ENCODE data around the gene AOX1. TPM values are rescaled to one million over a fixed set of nuclear protein-coding genes. Genes with fewer than 3 reads are reported as not detected.
A peak's percentile ranks its signal among the peaks of the same experiment; 100 is the strongest.

Gene AOX1
- total and polyA plus RNA-seq, 2 of the 8 experiments (the other 6 are each of a cell fraction or from before 2014, with no cell fraction given): 5.6 to 8.3 TPM

- ChIA-PET CTCF (ENCODE audit: partially characterized antibody) (interaction anchor here (0.6 to 6.4 kb wide), 32 partner anchors 10 to 812 kb away, joined by 3 to 130 read pairs (median 4); partner anchors contain the start of gene AOX1), POLR2A (ENCODE audit: partially characterized antibody) (interaction anchor here (0.9 to 2.6 kb wide), 6 partner anchors 20 to 175 kb away, joined by 3 to 6 read pairs (median 4); partner anchors contain the start of genes CLK1, NIF3L1 and PPIL3)
- no peaks in the 10 kb centered on the region for H3K27me3 ChIP-seq (replicated peaks in 1 of 4; ENCODE audit: control insufficient read depth in 3 of 4, extremely low read depth in 1 of 4, insufficient read depth in 3 of 4, low read length in 3 of 4)
- H2AK5ac ChIP-seq (ENCODE audit: low read depth, low read length): no peak overlapping the region
- H3K9me3 ChIP-seq (ENCODE audit: insufficient read depth in 2 of 2, low read depth in 1 of 2, low read length in 1 of 2): no peaks in the 10 kb centered on the region
- H3K23ac ChIP-seq (ENCODE audit: insufficient read length): no peak overlapping the region
- no peak overlapping the region for H2BK120ac ChIP-seq (replicated peaks; ENCODE audit: low read depth, low read length)
- H3K4ac ChIP-seq (replicated peaks; ENCODE audit: insufficient read length, low read depth, low read length): peak overlapping the region; percentile 30
- FAIRE-seq (no peak), DNase-seq (ENCODE audit: low read depth in 1 of 2, low spot score in 2 of 2) (no peak)
- no peaks in the 10 kb centered on the region for H3K23me2 ChIP-seq (ENCODE audit: low read depth, low read length)
- H4K20me1 ChIP-seq (replicated peaks in 1 of 2; ENCODE audit: control insufficient read depth in 1 of 2, insufficient read depth in 2 of 2, low read length in 2 of 2): no peaks in the 10 kb centered on the region
- H4K8ac ChIP-seq (ENCODE audit: extremely low read depth, insufficient read depth, low read length): peak overlapping the region; percentile 75; the same call in 1 of the 2 replicates
- no peak overlapping the region for H3K56ac ChIP-seq (replicated peaks; ENCODE audit: insufficient read length, low read depth, low read length)
- no peaks in the 10 kb centered on the region for H3K36me3 ChIP-seq (ENCODE audit: control insufficient read depth in 2 of 4, insufficient read depth in 4 of 4, low read length in 3 of 4)
- peak overlapping the region in 1 of 2 experiments; percentile 34; a peak in 1 of 4 replicates for H3K4me2 ChIP-seq (ENCODE audit: insufficient read depth in 1 of 2, low read depth in 2 of 2, low read length in 2 of 2)
- H3K79me1 ChIP-seq (ENCODE audit: low read depth, low read length): no peaks in the 10 kb centered on the region
- peak overlapping the region; percentile 90 for H2BK12ac ChIP-seq (ENCODE audit: low read depth, low read length)
- peak overlapping the region; percentile 64 for H2AFZ ChIP-seq (ENCODE audit: low read length)
- no peak overlapping the region for H3K4me3 ChIP-seq (ENCODE audit: extremely low read depth in 1 of 4, insufficient read depth in 2 of 4, low read depth in 3 of 4, low read length in 4 of 4)
- 0 out of 2 replicates have a peak overlapping the region, but pooled peaks have one; percentile 1 for H2BK20ac ChIP-seq (ENCODE audit: low read length)
- H4K5ac ChIP-seq (ENCODE audit: insufficient read length, low read depth, low read length): peak overlapping the region; percentile 62
- no peak overlapping the region for H3K27ac ChIP-seq (ENCODE audit: low read depth, low read length)
- no peak overlapping the region for H3K9ac ChIP-seq (replicated peaks in 1 of 4; ENCODE audit: extremely low read depth in 1 of 4, low read depth in 3 of 4, low read length in 3 of 4)
- peak overlapping the region; percentile 4; the same call in 1 of the 2 replicates for H2BK5ac ChIP-seq (ENCODE audit: low read depth, low read length)
- WGBS, 2 experiments (ENCODE audit: extremely low coverage in 1 of 2, insufficient coverage in 1 of 2, insufficient read length in 1 of 2, insufficient replicate concordance in 2 of 2, low coverage in 1 of 2, low lambda C conversion rate in 2 of 2, missing lambda C conversion rate in 1 of 2): 85% methylated on average over 4 of the region's 4 CpGs; no CpG with 5 or more reads in 1 of the 2 experiments
- H3K18ac ChIP-seq (ENCODE audit: extremely low read depth, low read length): peak overlapping the region; percentile 52
- H3K4me1 ChIP-seq (replicated peaks in 1 of 4; ENCODE audit: control insufficient read depth in 3 of 4, insufficient read depth in 4 of 4, low read length in 3 of 4): peaks cover 0 to 5% (median 0%) of the 10 kb centered on the region in 4 experiments; a peak in 1 of 7 replicates
- H4K91ac ChIP-seq (replicated peaks; ENCODE audit: insufficient read length, low read length): peak overlapping the region; percentile 31
- H3K79me2 ChIP-seq (ENCODE audit: control insufficient read depth in 1 of 2, insufficient read depth in 2 of 2, low read length in 2 of 2): no peaks in the 10 kb centered on the region
- H3K14ac ChIP-seq (ENCODE audit: insufficient read length): no peak overlapping the region
- H2BK15ac ChIP-seq (ENCODE audit: low read length): peak overlapping the region; percentile 75; the same call in 1 of the 2 replicates
- TF ChIP-seq SIX5 (IDR thresholded peaks at IDR 0.05; ENCODE audit: low read depth, low read length): no peak
- TF ChIP-seq RFX5 (IDR thresholded peaks at IDR 0.05; ENCODE audit: borderline replicate concordance, low read depth, low read length): no peak
- no peak for TF ChIP-seq POU5F1 (IDR thresholded peaks at IDR 0.05; ENCODE audit: low read depth, low read length)
- TF ChIP-seq EZH2 (IDR thresholded peaks at IDR 0.05; ENCODE audit: low read depth, low read length, severe bottlenecking): no peak
- TF ChIP-seq RXRA (IDR thresholded peaks at IDR 0.05; ENCODE audit: insufficient read depth, low read depth, low read length): no peak
- TF ChIP-seq RBBP5 (IDR thresholded peaks at IDR 0.05; ENCODE audit: borderline replicate concordance, low read depth, low read length): no peak
- TF ChIP-seq SUZ12 (IDR thresholded peaks at IDR 0.05; ENCODE audit: low read length): no peak
- TF ChIP-seq POLR2AphosphoS5 (IDR thresholded peaks at IDR 0.05; ENCODE audit: low read depth, low read length): no peak
- no peak for TF ChIP-seq BRCA1 (IDR thresholded peaks at IDR 0.05; ENCODE audit: low read depth, low read length)
- no peak for TF ChIP-seq CTBP2 (IDR thresholded peaks at IDR 0.05; ENCODE audit: borderline replicate concordance, insufficient read depth, insufficient read length, low read length)
- TF ChIP-seq GTF2F1 (IDR thresholded peaks at IDR 0.05; ENCODE audit: borderline replicate concordance, low read depth, low read length): no peak
- TF ChIP-seq ATF2 (IDR thresholded peaks at IDR 0.05; ENCODE audit: low read length): no peak
These were observed 127.9 kb downstream of the AOX1 start for GRCh38 chr2:200713704-200714064.
